Stimulated activated CD4-positive, alpha-beta T cell treated with anti-CD3 and anti-CD28 coated beads, Interleukin-12 subunit alpha, Interleukin-12 subunit beta, amount 100 ng/mL, for 48 hours (primary cell): Measurements from ENCODE around the gene SCN8A.
"Not testable (repeated sequence)": the region's sequence is repeated elsewhere in the genome, so short reads cannot be mapped to it uniquely, and the experiment has no call there.

Source experiments
- DNase-seq, 3 donors: peaks; one replicate each; pipeline ENCODE4 v3.0.0-alpha.2; 2020; ENCODE audit warnings: low read depth in 2 of 3, low spot score in 1 of 3

SCN8A gene

DNA sequence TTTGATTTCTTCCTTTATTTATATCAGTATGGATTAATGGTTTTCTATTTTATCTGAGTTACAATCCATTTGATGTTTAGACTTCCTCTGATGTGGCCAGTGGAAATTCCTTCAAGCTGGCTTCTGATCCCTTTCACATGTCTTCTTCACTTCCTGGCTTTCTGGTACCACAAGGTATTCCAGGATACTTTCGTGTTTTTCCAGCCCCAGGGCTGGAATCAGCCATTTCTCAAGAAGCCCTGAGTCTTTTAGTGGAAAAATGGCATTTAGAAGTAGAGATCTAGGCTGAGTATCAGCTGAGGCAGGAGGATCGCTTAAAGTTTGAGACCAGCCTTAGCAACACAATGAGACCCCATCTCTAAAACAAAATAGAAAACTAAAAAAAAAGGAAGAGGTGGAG, 164.2 kb downstream of the SCN8A start:
- DNase-seq: no peak

DNA sequence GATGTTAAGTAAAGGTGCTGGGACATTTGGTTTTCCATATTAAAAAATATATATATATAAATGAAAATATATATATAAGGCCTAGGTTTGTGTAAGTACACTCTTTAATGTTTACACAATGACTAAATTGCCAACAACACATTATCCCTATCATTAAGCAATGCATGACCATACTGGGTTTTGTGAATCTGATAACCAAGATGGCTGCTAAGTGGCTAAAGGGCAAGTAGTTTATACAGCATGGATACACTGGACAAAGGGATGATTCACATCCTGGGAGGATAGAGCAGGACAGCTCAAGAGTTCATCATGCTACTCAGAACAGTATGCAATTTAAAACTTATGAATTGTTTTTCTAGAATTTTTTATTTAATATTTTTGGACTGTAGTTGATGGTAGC, 168.1 kb downstream of the SCN8A start:
- DNase-seq: no peak

DNA sequence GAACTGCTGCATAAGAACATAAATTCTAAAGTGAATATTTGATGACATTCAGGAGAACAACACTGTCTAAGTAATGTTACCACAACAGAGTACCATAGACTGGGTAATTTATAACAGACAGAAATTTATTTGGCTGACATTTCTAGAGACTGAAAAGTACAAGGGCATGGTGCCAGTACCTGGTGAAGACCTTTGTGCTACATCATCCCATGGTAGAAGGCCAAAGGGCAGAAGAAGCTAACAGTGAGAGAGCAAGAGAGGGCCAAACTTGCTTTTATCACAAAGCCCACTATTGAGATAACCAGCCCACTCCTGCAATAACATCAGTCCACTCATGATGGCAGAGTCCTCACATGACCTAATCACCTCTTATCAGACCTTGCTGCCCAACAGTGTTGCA, 168.7 kb downstream of the SCN8A start:
- no peak for DNase-seq

DNA sequence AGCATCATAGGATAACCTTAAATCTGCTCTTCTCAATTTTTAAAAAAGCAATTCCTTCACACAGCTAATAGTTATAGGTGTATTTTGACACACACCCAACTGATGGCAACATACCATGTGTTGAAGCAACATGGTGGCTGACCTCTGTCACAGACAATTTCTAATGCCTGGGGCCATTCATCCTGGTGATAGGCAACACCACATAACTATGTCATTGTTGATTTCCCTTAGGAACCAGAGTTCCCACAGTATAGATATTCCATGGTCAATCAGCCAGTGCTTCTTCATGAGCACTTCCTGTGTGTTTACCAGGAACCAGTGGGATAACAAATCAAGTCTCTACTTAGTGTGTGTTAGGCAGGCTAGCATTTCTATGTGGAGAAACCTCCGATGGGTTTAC, 169.2 kb downstream of the SCN8A start:
- DNase-seq: no peak

- no peak for DNase-seq
These were observed 172.7 kb downstream of the SCN8A start for GRCh38 chr12:51763743-51764142.

GRCh38 chr12:51766067-51766676, 175.1 kb downstream of the SCN8A start:
- no peak for DNase-seq

- DNase-seq: no peak
These were observed 180.0 kb downstream of the SCN8A start for GRCh38 chr12:51771008-51771407.

- no peak for DNase-seq
These were observed 182.3 kb downstream of the SCN8A start for GRCh38 chr12:51773145-51773869.

DNA sequence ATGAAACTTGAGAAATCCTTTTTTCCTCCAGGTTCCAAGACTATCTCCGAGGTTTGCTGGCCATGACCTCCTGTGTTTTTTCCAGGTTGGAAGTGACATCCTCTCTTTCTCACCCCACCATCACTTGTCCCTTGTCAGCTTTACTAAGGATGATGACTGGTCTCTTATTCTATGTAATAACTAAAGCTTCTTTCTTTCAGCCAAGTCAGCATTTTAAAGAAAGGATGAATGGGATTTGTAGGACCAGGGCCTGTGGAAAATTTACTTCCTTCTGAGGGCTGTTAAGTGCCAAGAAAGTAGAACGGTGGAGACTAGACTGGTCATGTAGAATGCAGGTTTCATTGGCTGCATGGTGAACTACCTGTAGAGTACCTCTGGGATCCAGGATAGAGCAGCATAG, 183.9 kb downstream of the SCN8A start:
- DNase-seq: no peak

DNA sequence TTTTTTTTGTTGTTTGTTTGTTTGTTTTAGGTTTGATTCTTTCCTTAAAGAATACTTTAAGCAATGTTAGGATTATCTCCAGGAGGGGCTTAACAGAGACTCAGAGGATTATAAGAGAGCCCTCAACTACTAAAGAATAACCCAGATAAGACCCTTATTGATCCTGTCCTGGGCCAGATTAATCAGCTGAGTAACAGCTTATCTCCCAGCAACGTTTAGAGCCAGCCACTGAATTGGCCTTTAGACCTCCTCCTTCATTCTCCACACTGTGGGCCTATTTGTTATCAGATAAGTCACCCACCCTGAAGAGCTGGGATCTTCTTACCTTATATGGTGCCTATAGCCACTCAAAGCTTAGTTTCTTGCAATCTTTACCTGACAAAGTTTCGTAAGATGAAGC, 186.4 kb downstream of the SCN8A start:
- DNase-seq: no peak

DNA sequence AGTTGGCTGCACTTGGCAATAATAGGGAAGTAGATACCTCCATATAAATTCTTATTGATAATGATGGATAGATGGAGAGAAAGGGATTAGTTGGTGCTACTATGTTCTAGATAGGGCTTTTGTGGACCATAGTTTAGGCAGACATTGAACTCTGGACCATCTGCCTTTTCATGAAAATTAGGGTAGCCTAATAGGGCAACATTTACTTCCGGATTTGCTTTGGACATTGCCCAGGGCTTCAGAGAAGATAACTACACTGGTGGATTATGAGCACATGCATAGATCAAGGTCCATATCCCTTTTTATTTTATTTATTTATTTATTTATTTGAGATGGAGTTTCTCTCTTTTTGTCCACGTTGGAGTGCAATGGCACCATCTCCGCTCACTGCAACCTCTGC, 186.9 kb downstream of the SCN8A start:
- no peak for DNase-seq

DNA sequence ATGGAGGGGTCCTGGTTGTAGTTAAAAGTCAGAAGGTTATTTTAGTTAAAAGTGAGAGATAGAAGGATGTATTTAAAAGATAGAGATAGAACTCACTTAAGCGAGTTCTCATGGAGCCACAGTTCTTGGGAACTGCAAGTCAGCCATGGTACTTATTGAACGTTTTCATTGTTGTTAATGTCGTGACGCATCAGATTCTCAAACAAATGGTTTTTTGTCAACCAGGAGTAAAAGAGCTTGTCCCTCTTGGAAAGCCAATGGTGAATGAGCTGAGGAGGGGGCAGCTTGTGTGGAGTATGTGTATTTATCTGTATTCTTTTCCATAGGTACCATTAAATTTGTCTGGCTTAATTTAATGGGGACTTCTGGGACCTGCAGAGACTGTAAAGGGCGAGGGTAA, 188.8 kb downstream of the SCN8A start:
- DNase-seq: no peak

DNA sequence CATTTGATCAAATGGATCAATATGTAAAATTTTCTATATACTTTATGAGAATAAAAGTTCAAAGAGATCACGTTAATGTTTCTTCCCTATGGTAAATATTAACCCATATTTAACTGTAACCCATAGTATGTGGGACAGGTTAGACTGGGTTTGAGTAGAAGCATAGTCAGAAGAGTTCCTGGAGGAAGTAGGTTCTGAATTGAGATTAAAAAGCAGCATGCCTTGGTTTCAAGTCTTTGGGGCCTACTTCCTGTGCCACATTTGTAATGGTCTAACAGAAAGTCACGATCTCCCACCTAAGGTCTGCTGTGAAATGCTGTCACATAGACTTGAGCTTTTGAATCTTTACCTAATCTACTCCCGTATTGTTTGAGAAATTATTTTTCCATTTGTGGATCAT, 193.7 kb downstream of the SCN8A start:
- DNase-seq: no peak

GRCh38 chr12:51785906-51786305, 194.9 kb downstream of the SCN8A start:
- DNase-seq: no peak

DNA sequence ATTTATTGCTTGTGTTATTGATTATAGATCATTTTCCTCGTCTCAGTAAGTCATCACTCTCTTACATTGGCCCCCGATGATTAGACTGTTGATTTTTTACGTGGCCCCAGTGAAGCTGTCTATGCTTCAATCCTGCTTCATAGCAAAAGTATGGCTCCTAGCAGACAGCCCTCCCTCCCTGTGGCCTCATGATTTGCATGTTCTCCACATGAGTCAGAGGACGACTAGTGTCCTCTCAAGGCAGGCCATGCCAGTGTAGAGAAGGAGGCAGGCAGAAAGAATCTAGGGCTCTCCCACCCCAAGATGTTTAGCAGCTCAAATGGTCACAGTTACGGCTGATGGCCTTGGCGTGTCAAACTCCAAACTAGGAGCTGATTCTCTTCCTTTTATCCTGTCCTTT, 197.8 kb downstream of the SCN8A start:
- DNase-seq: no peak

GRCh38 chr12:51792417-51792816, 201.4 kb downstream of the SCN8A start:
- DNase-seq: no peak

DNA sequence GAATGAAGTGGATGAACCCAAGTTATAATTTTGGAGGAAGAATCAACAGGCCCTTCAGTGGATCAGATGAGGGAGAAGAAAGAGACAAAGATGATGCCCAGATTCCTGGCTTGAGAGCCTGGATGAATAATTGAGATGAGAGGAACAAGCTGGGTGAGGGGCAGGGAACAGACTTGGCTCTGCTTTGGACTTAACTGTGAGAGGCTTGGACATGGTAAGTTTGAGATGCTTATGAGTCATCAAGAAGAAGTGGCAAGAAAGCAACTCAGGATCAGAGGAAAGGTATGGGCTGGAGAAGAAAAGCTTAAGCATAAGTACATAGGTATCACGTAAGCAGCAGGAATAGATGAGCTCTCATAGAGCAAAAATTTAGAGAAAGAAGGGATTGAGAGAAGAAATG, 202.2 kb downstream of the SCN8A start:
- DNase-seq: no peak

DNA sequence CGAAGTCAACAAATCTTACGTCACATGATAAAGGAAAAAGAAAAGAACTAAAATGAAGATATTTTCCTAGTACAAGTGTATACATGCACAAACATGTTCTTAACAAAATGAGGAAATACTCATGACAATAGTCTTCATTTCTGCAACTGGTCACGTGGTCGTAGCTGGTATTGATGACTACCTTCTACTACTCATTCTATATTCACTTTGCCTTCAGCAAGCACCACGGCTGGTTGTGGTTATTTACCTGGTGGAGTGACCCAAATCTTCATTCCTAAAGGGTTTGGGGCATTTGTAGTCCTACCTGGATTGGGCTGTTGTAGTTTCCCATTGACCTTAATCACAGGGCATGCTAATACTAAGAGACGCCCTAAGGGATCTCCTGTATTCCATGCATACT, 206.3 kb downstream of the SCN8A start:
- DNase-seq: no peak

- not testable (repeated sequence) for DNase-seq
These were observed 207.0 kb downstream of the SCN8A start for GRCh38 chr12:51798051-51798450.

DNA sequence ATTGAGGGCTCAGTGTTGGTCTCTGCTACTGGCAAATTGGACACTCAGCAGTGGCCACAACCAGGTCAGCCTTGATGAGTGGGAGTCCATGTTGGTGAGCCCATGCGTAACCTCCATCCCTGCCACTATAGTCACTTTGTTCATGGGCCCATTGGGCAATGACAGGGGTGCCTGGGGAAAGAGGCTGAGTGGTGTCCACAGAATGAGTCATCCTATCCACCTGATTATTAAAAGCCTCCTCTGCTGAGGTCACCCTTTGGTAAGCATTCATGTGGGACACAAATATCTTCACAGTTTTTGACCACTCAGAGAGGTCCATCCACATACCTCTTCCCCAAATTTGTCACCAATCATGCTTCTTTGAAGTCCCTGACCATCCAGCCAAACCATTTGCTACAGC, 207.5 kb downstream of the SCN8A start:
- DNase-seq: no peak

GRCh38 chr12:51801027-51801426, 210.0 kb downstream of the SCN8A start:
- no peak for DNase-seq

DNA sequence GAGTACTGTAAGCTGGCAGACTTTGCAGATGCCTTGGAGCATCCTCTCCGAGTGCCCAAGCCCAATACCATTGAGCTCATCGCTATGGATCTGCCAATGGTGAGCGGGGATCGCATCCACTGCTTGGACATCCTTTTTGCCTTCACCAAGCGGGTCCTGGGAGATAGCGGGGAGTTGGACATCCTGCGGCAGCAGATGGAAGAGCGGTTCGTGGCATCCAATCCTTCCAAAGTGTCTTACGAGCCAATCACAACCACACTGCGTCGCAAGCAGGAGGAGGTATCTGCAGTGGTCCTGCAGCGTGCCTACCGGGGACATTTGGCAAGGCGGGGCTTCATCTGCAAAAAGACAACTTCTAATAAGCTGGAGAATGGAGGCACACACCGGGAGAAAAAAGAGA, 215.9 kb downstream of the SCN8A start:
- no peak for DNase-seq

DNA sequence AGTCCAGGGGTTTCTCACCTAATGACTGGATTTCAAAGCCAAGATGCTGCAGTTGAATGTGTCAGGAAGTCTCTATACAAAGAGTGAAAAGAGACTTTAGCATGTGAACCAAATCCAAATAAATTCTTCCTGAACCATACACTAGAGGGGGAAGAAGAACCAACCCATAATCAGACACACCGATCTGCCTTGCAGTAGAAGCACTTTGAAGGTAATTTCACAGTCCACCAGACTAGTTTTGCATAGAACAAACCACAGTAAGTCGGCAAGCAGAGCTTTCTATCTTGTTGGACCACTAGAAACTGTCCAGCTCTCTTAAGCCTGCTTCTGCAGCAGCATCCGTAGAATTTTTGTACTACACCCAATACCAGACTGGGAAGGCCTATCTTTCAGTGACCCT, 218.2 kb downstream of the SCN8A start:
- no peak for DNase-seq
